NCI-H1436 treated with DMSO at 0.1 percent for 48 hours (cell line): Measurements from ENCODE around the gene LRRFIP2.
"Not testable (repeated sequence)": the region's sequence is repeated elsewhere in the genome, so short reads cannot be mapped to it uniquely, and the experiment has no call there.

Experiments used
- DNase-seq: peaks from one replicate; lab custom pipeline; 2025; lab: John Stamatoyannopoulos, UW

The LRRFIP2 gene

GRCh38 chr3:37189109-37189508, 14.7 kb upstream of the LRRFIP2 start:
- no peak for DNase-seq

DNA sequence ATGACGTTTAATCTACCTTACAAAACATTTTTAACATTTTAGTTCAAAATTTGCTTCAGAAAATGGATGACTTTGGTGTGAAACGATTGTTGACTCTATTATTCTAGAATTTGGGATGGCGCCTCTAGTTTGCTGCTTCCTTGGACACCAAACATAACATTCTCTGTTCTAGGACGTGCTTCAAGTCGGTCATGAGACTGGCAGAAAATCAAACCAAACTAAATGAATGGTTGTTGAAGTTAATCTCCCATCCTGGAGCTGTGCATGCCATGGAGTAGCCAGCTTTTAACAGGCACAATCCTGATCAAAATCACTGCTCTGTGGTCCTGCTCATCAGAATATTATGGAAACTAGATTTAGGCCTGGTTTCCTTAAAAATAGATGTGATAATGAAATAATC, 9.6 kb upstream of the LRRFIP2 start:
- no peak for DNase-seq

DNA sequence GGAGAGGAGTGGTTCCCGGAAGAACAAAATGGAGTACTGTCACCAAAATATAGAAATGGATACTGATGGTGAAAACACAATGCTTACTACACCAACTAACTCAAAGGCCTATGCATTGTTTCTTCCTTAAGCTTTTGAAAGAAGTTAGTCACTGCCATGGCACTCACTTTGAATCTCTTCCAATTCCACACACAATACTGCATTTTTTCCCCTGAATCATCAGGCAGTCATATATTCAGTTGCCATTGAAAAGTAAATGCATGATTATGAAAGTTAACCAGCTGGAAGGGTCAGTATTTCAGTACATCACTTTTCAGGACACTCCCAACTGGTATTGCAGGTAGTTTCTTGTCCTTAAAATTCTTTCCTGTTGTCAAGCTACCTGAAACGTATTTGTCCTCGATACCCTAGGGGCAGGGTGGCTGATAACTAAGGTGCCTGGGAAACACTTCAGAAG, 9.0 kb upstream of the LRRFIP2 start:
- DNase-seq = no peak

DNA sequence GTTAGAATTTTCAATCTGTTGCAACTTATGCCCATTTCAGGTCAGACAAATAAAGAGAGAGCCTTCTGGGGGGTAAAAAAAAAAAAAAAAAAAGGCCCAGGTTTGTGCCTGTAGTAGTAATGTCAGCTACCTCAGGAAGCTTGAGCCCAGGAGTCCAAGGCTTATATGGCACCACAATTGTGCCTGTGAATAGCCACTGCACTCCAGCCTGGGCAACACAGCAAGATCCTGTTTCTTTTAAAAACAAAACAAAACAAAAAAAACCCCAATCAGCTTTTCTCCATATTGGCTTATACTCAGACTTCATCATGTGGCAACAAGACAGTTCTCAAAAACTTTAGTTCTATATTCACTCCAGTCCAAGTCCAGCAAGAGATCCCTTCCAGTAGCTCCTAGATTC, 8.4 kb upstream of the LRRFIP2 start:
- DNase-seq = no peak

- DNase-seq = no peak
Measured at GRCh38 chr3:37181756-37182155, 7.4 kb upstream of the LRRFIP2 start.

GRCh38 chr3:37179144-37179967, 5.0 kb upstream of the LRRFIP2 start:
- DNase-seq = no peak

DNA sequence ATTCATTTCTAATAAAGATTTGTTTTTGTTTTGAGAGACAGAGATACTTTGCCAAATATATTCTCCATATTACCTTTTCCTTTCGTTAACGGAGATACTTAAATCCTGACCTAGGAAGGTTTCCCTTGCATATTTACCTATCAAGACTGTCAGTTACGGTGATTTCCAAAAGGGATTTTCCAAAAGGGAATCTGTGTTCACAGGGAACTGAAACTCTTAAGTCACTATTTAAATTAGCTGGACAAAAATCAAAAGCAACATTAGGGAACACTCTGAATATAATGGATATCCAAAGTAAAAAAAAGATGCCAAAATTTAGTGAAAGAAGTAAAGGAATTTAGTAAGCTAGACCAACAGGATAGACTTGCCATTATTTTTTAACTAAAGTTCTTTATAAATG, 576 bp downstream of the LRRFIP2 start:
- no peak for DNase-seq

- DNase-seq = no peak
Measured at GRCh38 chr3:37171144-37171543, 3.2 kb downstream of the LRRFIP2 start.

GRCh38 chr3:37170513-37170912, 3.9 kb downstream of the LRRFIP2 start:
- DNase-seq = no peak

DNA sequence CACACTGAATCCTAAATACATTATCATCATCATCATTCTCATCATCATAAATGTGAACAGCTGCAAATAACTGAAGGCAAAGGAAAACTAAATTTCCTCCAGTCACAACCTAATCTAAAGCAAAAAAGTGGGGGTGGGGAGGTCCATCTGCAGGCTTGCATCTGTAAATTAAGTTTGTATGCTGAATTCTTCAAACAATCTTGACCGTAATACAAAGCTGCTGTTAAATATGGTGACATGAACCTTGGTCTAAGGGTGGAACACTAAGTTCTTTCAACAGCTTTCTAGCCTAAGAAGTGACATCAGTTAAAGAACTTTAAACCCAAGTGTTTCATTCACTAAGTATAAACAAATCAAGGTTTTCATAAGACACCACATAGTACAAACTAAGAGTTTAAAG, 4.3 kb downstream of the LRRFIP2 start:
- no peak for DNase-seq

DNA sequence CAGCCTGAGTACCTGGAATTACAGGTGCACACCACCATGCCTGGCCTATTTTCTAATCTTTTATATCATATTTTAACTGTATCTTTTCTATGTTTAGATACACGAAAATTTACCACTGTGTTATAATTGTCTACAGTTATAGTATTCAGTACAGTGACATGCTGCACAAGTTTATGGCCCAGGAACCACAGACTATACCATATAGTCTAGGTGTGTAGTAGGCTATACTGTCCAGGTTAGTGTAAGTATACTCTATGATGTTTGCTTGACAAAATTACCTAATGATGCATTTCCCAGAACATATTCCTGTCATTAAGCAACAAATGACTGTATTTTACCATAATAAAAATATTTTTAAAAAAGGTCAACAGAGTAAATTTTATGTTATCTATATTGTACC, 5.5 kb downstream of the LRRFIP2 start:
- no peak for DNase-seq

DNA sequence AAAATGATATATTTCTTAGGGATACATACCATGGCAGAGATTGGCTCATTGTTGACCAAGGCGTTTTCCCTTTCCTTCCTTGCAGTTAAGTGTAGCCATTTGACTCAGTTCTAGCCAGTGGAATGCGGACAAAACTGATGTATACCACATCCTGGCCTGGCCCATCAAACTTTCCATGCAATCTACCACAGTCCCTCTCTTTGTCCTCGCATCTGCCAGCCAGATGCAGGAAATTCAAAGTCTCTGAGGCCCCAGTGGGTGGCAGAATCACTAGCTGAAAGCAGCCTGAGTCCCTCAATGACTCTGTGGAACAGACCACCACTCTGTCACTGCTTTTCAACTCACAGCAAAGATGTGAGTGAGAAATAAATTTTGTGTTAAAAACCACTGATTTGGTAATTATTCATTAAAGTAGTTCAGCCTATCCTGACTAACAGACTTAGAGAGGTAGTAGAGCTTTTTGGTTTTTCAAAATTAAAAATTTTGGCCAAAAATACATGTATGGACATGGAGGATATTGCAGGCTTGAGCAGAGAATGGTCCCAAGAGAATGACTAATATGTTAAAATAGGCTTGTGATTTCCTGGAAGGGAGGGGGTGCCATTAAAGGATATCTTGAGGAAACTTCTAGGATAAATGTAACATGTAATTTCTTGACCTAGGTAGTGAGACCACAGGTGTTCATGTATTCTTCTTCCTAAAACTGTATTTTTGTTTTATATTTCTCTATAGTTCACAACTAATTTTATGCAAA, 10.9 kb downstream of the LRRFIP2 start:
- DNase-seq = no peak

- no peak for DNase-seq
Measured at GRCh38 chr3:37162501-37163245, 11.7 kb downstream of the LRRFIP2 start.

DNA sequence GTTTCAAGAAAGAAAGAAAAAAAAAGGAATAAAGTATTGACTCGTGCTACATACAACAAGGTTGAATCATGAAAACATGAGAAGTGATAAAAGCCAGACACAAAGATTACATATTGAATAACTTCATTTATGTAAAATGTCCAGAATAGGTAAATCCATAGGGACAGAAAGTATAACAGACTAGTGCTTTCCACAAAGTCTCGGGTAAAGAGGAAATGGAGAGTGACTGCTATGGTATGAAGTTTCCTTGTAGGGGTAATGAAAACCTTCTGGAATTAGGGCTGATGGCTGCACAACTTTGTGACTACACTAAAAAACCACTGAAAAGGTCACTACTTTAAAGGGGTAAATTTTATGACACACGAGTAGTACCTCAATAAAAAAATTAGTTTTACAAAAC, 13.0 kb downstream of the LRRFIP2 start:
- DNase-seq = no peak

- no peak for DNase-seq
Measured at GRCh38 chr3:37155782-37156181, 18.6 kb downstream of the LRRFIP2 start.

DNA sequence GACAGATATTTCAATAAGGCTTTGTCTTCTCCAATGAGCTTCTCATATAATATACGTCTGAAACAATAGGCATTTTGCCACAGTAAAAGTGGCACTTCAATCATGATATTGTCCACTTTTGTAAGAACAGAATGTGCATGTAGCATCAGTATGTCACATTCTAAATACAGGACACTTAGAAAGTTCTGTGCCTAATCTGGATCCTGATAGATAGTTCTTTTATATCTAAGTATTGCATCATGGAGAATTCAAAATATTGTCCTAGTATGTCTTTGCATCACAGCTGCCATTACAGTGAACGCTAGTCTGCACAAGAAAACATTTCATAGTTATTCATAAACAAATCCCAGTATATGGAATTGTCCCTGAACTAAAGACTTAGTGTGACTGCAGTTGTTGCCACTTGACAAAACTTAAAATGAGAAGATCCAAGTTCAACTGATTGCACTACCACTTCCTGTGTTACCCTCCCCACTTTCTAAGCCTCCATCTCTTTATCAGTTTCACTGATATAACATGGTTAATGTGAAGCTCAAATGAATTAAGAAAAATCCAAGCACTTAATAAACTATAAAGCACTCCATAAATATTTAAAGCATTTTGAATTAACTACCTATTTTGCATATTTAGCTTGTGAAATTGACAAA, 19.6 kb downstream of the LRRFIP2 start:
- no peak for DNase-seq

DNA sequence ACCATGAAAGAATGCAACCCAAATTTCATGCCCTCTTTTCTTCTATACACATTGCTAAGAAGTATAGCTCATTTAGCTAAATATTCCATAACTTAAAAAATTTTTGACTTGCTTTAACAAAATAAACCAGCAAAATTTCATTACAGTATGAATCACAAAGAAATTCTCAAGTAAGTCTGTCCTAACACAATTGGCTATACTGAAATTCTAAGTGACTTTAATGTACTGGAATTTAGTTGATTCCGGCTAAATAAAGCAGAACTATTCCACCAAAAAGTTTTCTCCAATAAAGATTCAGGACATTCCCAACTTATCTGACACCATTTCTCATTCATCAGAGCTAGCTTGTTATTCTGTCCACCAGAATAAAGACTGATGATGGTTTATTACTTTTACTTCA, 23.8 kb downstream of the LRRFIP2 start:
- no peak for DNase-seq

DNA sequence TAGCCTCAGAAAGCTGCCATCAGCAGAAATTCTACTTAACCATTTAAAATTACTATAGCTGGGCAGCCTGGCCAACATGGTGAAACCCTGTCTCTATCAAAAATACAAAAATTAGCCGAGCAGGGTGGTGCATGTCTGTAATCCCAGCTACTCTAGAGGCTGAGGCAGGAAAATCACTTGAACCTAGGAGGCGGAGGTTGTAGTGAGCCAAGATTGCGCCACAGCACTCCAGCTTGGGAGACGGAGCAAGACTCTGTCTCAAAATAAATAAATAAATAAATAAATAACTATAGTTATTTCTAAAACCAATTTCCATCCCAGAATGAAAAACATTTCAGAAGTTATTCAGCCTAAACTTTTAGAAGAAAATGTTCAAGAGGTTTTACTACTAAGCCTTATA, 25.1 kb downstream of the LRRFIP2 start:
- no peak for DNase-seq

GRCh38 chr3:37148208-37148607, 26.2 kb downstream of the LRRFIP2 start:
- no peak for DNase-seq

DNA sequence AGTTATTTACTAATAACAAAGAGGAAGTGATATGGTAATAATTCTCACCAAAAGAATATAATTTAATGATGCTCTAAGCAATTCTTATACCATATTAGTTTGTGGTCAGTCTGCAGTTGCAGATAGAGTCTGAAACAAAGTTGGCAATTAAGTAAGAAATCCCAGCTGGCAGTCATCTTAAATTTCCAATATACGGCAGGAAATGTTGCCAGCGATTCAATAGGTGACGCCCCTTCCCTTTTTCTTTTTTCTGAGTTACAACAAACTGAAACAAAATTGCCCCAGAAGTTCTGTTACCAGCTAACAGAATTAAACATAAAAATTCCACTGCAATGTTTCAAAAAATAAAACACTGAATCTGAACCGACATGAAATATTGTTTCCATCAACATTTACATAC, 26.7 kb downstream of the LRRFIP2 start:
- DNase-seq = no peak

GRCh38 chr3:37146927-37147326, 27.5 kb downstream of the LRRFIP2 start:
- DNase-seq = not testable (repeated sequence)

DNA sequence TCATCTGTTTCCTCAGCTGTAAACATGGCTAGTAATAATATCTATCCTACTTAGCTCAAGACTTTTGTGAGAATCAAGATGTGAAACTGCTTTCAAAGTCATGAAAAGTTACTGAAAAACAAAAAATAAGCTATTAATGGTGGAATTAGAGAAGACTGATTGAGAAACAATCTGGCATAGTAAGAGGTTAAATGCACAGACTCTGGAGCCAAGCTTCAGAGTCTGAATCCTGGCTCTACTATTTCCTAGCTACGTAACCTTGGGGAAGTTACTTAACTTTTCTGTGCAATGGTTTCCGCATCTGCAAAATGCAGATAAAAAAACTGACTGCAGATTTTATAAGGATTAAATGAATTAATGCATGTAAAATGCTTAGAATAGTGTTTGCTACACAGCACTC, 28.8 kb downstream of the LRRFIP2 start:
- no peak for DNase-seq
